H9 (cell line): ENCODE measurements around the gene ACER3. TPM values are rescaled to one million over a fixed set of nuclear protein-coding genes. Genes with fewer than 3 reads are reported as not detected.

Experiments used
- DNase-seq: peaks from one replicate; pipeline ENCODE4 v3.0.0-alpha.2; 2017
- H2AFZ ChIP-seq: one replicate; pipeline ENCODE4 v1.6.1; 2013; ENCODE audit warnings: mild to moderate bottlenecking, low read length, control low read depth, moderate library complexity
- H2AK5ac ChIP-seq: 2 replicates; pipeline ENCODE4 v1.6.1; 2013; ENCODE audit warnings: low read length, control low read depth, mixed read lengths; ENCODE audit not compliant: insufficient read length
- H2BK120ac ChIP-seq: one replicate; pipeline ENCODE4 v1.6.1; 2013; ENCODE audit warnings: low read depth, mild to moderate bottlenecking, low read length, control low read depth, inconsistent platforms; ENCODE audit not compliant: poor library complexity, severe bottlenecking
- H2BK12ac ChIP-seq: 2 replicates; pipeline ENCODE4 v1.6.1; 2013; ENCODE audit warnings: low read length, control low read depth, mixed read lengths, low read depth; ENCODE audit not compliant: insufficient read length
- H2BK15ac ChIP-seq: 2 replicates; pipeline ENCODE4 v1.6.1; 2013; ENCODE audit warnings: low read depth, low read length, control low read depth
- H2BK20ac ChIP-seq: one replicate; pipeline ENCODE4 v1.6.1; 2013; ENCODE audit warnings: low read depth, mild to moderate bottlenecking, low read length, control low read depth, inconsistent platforms; ENCODE audit not compliant: poor library complexity, severe bottlenecking
- H2BK5ac ChIP-seq: 2 replicates; pipeline ENCODE4 v1.6.1; 2013; ENCODE audit warnings: low read length, control low read depth, mixed read lengths; ENCODE audit not compliant: insufficient read length
- H3K14ac ChIP-seq: 2 replicates; pipeline ENCODE4 v1.6.1; 2013; ENCODE audit warnings: low read length, control low read depth; ENCODE audit not compliant: insufficient read depth
- H3K18ac ChIP-seq: 2 replicates; pipeline ENCODE4 v1.6.1; 2013; ENCODE audit warnings: low read depth, mild to moderate bottlenecking, mixed read lengths, low read length, control low read depth; ENCODE audit not compliant: insufficient read length
- H3K23ac ChIP-seq: 2 replicates; pipeline ENCODE4 v1.6.1; 2013; ENCODE audit warnings: low read length, control low read depth, mixed read lengths, low read depth; ENCODE audit not compliant: insufficient read length
- H3K23me2 ChIP-seq: 2 replicates; pipeline ENCODE4 v1.6.1; 2013; ENCODE audit warnings: low read depth, mild to moderate bottlenecking, mixed read lengths, low read length, control low read depth; ENCODE audit not compliant: insufficient read length, poor library complexity, severe bottlenecking
- H3K27ac ChIP-seq: 2 replicates; pipeline ENCODE4 v1.5.1; 2013; ENCODE audit warnings: low read length, control low read depth, mixed read lengths, low read depth; ENCODE audit not compliant: insufficient read length
- H3K27me3 ChIP-seq: 2 replicates; pipeline ENCODE4 v1.6.1; 2013; ENCODE audit warnings: low read length, control low read depth, inconsistent platforms; ENCODE audit not compliant: insufficient read depth
- H3K4ac ChIP-seq: 2 replicates; pipeline ENCODE4 v1.6.1; 2013; ENCODE audit warnings: low read depth, mild to moderate bottlenecking, control low read depth, inconsistent platforms, low read length, moderate library complexity
- H3K4me1 ChIP-seq: 2 replicates; pipeline ENCODE4 v1.6.1; 2013; ENCODE audit warnings: low read length, control low read depth, inconsistent platforms; ENCODE audit not compliant: insufficient read depth
- H3K4me2 ChIP-seq: 2 replicates; pipeline ENCODE4 v1.6.1; 2013; ENCODE audit warnings: low read length, control low read depth, mixed read lengths; ENCODE audit not compliant: insufficient read length, insufficient read depth
- H3K56ac ChIP-seq: 2 replicates; pipeline ENCODE4 v1.6.1; 2013; ENCODE audit warnings: low read depth, mild to moderate bottlenecking, mixed read lengths, low read length, control low read depth; ENCODE audit not compliant: insufficient read length
- H3K79me1 ChIP-seq: 2 replicates; pipeline ENCODE4 v1.6.1; 2013; ENCODE audit warnings: low read depth, mild to moderate bottlenecking, moderate library complexity, low read length, control low read depth, inconsistent platforms; ENCODE audit not compliant: insufficient read depth, poor library complexity, severe bottlenecking
- H3K79me2 ChIP-seq: 2 replicates; pipeline ENCODE4 v1.6.1; 2013; ENCODE audit warnings: low read length, control low read depth, inconsistent platforms; ENCODE audit not compliant: insufficient read depth
- H3K9ac ChIP-seq: 2 replicates; pipeline ENCODE4 v1.6.1; 2013; ENCODE audit warnings: low read length, control low read depth, mixed read lengths; ENCODE audit not compliant: insufficient read length; ENCODE audit errors: extremely low read depth
- H3K9me3 ChIP-seq: one replicate; pipeline ENCODE4 v1.6.1; 2013; ENCODE audit warnings: low read depth, low read length, inconsistent platforms; ENCODE audit not compliant: control insufficient read depth
- H3T11ph ChIP-seq: one replicate; pipeline ENCODE4 v1.6.1; 2013; ENCODE audit warnings: mild to moderate bottlenecking, low read length, control low read depth, inconsistent platforms
- H4K20me1 ChIP-seq: one replicate; pipeline ENCODE4 v1.6.1; 2013; ENCODE audit not compliant: control insufficient read depth, insufficient read length, insufficient read depth
- H4K5ac ChIP-seq: 2 replicates; pipeline ENCODE4 v1.6.1; 2013; ENCODE audit warnings: low read depth, mild to moderate bottlenecking, mixed read lengths, low read length, control low read depth; ENCODE audit not compliant: insufficient read length
- H4K8ac ChIP-seq: replicated peaks from 2 replicates; pipeline ENCODE4 v1.6.1; 2013; ENCODE audit warnings: low read length, control low read depth, mixed read lengths, low read depth; ENCODE audit not compliant: insufficient read length
- H4K91ac ChIP-seq: 2 replicates; pipeline ENCODE4 v1.6.1; 2013; ENCODE audit warnings: low read depth, mild to moderate bottlenecking, moderate library complexity, mixed read lengths, low read length, control low read depth; ENCODE audit not compliant: insufficient read length
- H3K27ac Mint-ChIP-seq, 3 experiments: 2 replicates in 2 of 3; 3 replicates in 1 of 3; pipeline ENCODE4 v1.8.0; 2020 to 2021; ENCODE audit warnings: mixed read lengths in 3 of 3, mild to moderate bottlenecking in 1 of 3, moderate library complexity in 1 of 3
- H3K27me3 Mint-ChIP-seq: 2 replicates; pipeline ENCODE4 v1.8.0; 2021; ENCODE audit warnings: low read depth, mild to moderate bottlenecking, moderate library complexity, mixed read lengths
- H3K36me3 Mint-ChIP-seq, 3 experiments: 2 replicates in 2 of 3; 3 replicates in 1 of 3; pipeline ENCODE4 v1.8.0; 2020 to 2021; ENCODE audit warnings: low read depth in 3 of 3, mixed read lengths in 3 of 3; ENCODE audit not compliant: insufficient read depth in 1 of 3
- H3K4me1 Mint-ChIP-seq, 2 experiments: 2 replicates each; pipeline ENCODE4 v1.8.0; 2020; ENCODE audit warnings: mixed read lengths in 2 of 2
- H3K4me3 Mint-ChIP-seq, 2 experiments: 2 replicates in 1 of 2; 3 replicates in 1 of 2; pipeline ENCODE4 v1.8.0; 2020 to 2021; ENCODE audit warnings: mild to moderate bottlenecking in 2 of 2, mixed read lengths in 2 of 2, moderate library complexity in 1 of 2
- H3K9me3 Mint-ChIP-seq, 2 experiments: 2 replicates in 1 of 2; 3 replicates in 1 of 2; pipeline ENCODE4 v1.8.0; 2020; ENCODE audit warnings: mild to moderate bottlenecking in 2 of 2, mixed read lengths in 2 of 2, moderate library complexity in 1 of 2
- CTCF ChIP-seq: fragments of 200-600 bp; sonication (generic); conservative IDR thresholded peaks from 3 replicates; pipeline ENCODE4 v1.8.0; 2021; ENCODE audit warnings: antibody characterized with exemption, mild to moderate bottlenecking
- WGBS: extraction: QIAGEN DNeasy Blood & Tissue Kit; methylation state at CpG from one replicate; pipeline ENCODE4 v1.1.7; 2013; ENCODE audit warnings: missing lambda C conversion rate, low lambda C conversion rate, mixed read lengths; ENCODE audit not compliant: insufficient read length; ENCODE audit errors: extremely low coverage; 5-methylcytosine and 5-hydroxymethylcytosine counted together
- total RNA-seq: library from RNA; stranded (reverse); gene quantifications from 2 replicates; pipeline ENCODE4 v1.2.1, GENCODE V29; 2021

The ACER3 gene
- total RNA-seq, 1 experiment from 2014 or later = 14.7 TPM

GRCh38 chr11:76997512-76997911, 136.8 kb downstream of the ACER3 start:
- H3K4me1 ChIP-seq = no peaks in the 10 kb centered on the region; the same call in 1 of the 2 replicates
- H4K5ac ChIP-seq = no peak overlapping the region
- H3K79me1 ChIP-seq = no peaks in the 10 kb centered on the region
- no CpG with 5 or more reads among the region's 1 CpG for WGBS
- H3K14ac ChIP-seq = no peak overlapping the region
- no peak for TF ChIP-seq CTCF
- Mint-ChIP-seq H3K4me1 (peaks cover 4 to 5% of the 10 kb centered on the region in 2 experiments), H3K9me3 (peaks cover 0 to 4% of the 10 kb centered on the region in 2 experiments; a peak in 1 of 5 replicates), H3K27me3 (no peaks in the 10 kb centered on the region), H3K4me3 (no peak overlapping the region), H3K36me3 (peaks cover 0 to 5% (median 4%) of the 10 kb centered on the region in 3 experiments; a peak in 4 of 7 replicates), H3K27ac (no peak overlapping the region)
- no peak overlapping the region for H2AFZ ChIP-seq
- H3K79me2 ChIP-seq = no peaks in the 10 kb centered on the region
- H3T11ph ChIP-seq = no peak overlapping the region
- no peak overlapping the region for H3K4me2 ChIP-seq
- H3K18ac ChIP-seq = no peak overlapping the region
- no peak overlapping the region for H4K91ac ChIP-seq
- no peak overlapping the region for H3K27ac ChIP-seq
- no peak overlapping the region for H3K4ac ChIP-seq
- H2BK5ac ChIP-seq = no peak overlapping the region
- H4K8ac ChIP-seq = no peak overlapping the region
- H3K56ac ChIP-seq = no peak overlapping the region
- no peak for DNase-seq
- H3K23me2 ChIP-seq = no peaks in the 10 kb centered on the region
- H2AK5ac ChIP-seq = no peak overlapping the region
- no peaks in the 10 kb centered on the region for H3K27me3 ChIP-seq
- H2BK120ac ChIP-seq = no peak overlapping the region
- no peaks in the 10 kb centered on the region for H3K9me3 ChIP-seq
- no peak overlapping the region for H3K23ac ChIP-seq
- H2BK15ac ChIP-seq = no peak overlapping the region
- no peak overlapping the region for H2BK12ac ChIP-seq
- H3K9ac ChIP-seq = no peak overlapping the region
- no peaks in the 10 kb centered on the region for H4K20me1 ChIP-seq
- H2BK20ac ChIP-seq = no peak overlapping the region
